HG02884 (cell line): ENCODE data around the gene USB1.

Experiments used
- ATAC-seq: cut with Tn5 transposase; IDR thresholded peaks from one replicate; pipeline ENCODE4 v1.9.1; 2021; ENCODE audit warnings: mild to moderate bottlenecking, moderate library complexity; ENCODE audit not compliant: unreplicated experiment

USB1 gene

GRCh38 chr16:58045096-58045495 lies 43.9 kb downstream of the USB1 start:
- no peak for ATAC-seq

- no peak for ATAC-seq
These were observed 45.1 kb downstream of the USB1 start for GRCh38 chr16:58046054-58046881.

GRCh38 chr16:58046936-58047335 lies 45.7 kb downstream of the USB1 start:
- no peak for ATAC-seq

- ATAC-seq, result no peak
These were observed 46.5 kb downstream of the USB1 start for GRCh38 chr16:58047557-58048348.

GRCh38 chr16:58048494-58049231 lies 47.5 kb downstream of the USB1 start:
- ATAC-seq, result no peak

- no peak for ATAC-seq
These were observed 48.3 kb downstream of the USB1 start for GRCh38 chr16:58049232-58050185.

- no peak for ATAC-seq
These were observed 50.1 kb downstream of the USB1 start for GRCh38 chr16:58051296-58051695.

- ATAC-seq, result no peak
These were observed 50.8 kb downstream of the USB1 start for GRCh38 chr16:58051821-58052603.

GRCh38 chr16:58053682-58054005 lies 52.4 kb downstream of the USB1 start:
- no peak for ATAC-seq

- ATAC-seq, result no peak
These were observed 53.1 kb downstream of the USB1 start for GRCh38 chr16:58054289-58054688.

GRCh38 chr16:58056580-58056979 lies 55.4 kb downstream of the USB1 start:
- no peak for ATAC-seq

GRCh38 chr16:58057121-58057520 lies 55.9 kb downstream of the USB1 start:
- ATAC-seq, result no peak

- ATAC-seq, result no peak
These were observed 56.6 kb downstream of the USB1 start for GRCh38 chr16:58057784-58058183.

GRCh38 chr16:58062821-58063220 lies 61.6 kb downstream of the USB1 start:
- no peak for ATAC-seq

GRCh38 chr16:58063377-58064076 lies 62.3 kb downstream of the USB1 start:
- ATAC-seq, result no peak

GRCh38 chr16:58070585-58070984 lies 69.4 kb downstream of the USB1 start:
- ATAC-seq, result no peak
